T-helper 17 cell (primary cell): ENCODE results near the gene LETM1. TPM values are rescaled to one million over a fixed set of nuclear protein-coding genes. Genes with fewer than 3 reads are reported as not detected.

ENCODE experiments used
- ATAC-seq: fragments of 150-1000 bp; cut with Tn5 transposase; 2 replicates; pipeline ENCODE4 v1.10.0; 2021; ENCODE audit warnings: mild to moderate bottlenecking, moderate library complexity
- DNase-seq, 3 donors: peaks; one replicate each; pipeline versions ENCODE4 v3.0.0 to v3.0.0-alpha.2; 2020 to 2021
- H3K9me3 ChIP-seq: one replicate; pipeline ENCODE4 v1.7.0; 2013; ENCODE audit warnings: low read length, mild to moderate bottlenecking; ENCODE audit not compliant: control insufficient read depth, poor library complexity, severe bottlenecking
- H3K27ac Mint-ChIP-seq: one replicate; pipeline ENCODE4 v1.8.0; 2022; ENCODE audit warnings: mild to moderate bottlenecking, moderate library complexity, mixed read lengths
- H3K27me3 Mint-ChIP-seq: one replicate; pipeline ENCODE4 v1.8.0; 2022; ENCODE audit warnings: mixed read lengths
- H3K36me3 Mint-ChIP-seq: one replicate; pipeline ENCODE4 v1.8.0; 2022; ENCODE audit warnings: low read depth, mixed read lengths
- H3K4me1 Mint-ChIP-seq: one replicate; pipeline ENCODE4 v1.8.0; 2022; ENCODE audit warnings: mild to moderate bottlenecking, mixed read lengths
- H3K4me3 Mint-ChIP-seq: one replicate; pipeline ENCODE4 v1.8.0; 2022; ENCODE audit warnings: mild to moderate bottlenecking, moderate library complexity, mixed read lengths
- total RNA-seq, 4 donors: library from RNA in 2 of 4; stranded (reverse) in 2 of 4; gene quantifications; one replicate each; pipeline ENCODE4 v1.2.3 and lab custom pipeline; 2022 to 2026

The LETM1 gene
- total RNA-seq, 2 donors from 2014 or later, result 34.4 to 41.4 TPM

GRCh38 chr4:1802720-1803522 lies 53.0 kb downstream of the LETM1 start:
- no peak for ATAC-seq
- Mint-ChIP-seq H3K27me3 (peaks cover 4% of the 10 kb centered on the region), H3K27ac (no peak overlapping the region), H3K36me3 (no peaks in the 10 kb centered on the region), H3K4me3 (no peak overlapping the region), H3K4me1 (no peaks in the 10 kb centered on the region)
- DNase-seq, result no peak
- no peaks in the 10 kb centered on the region for H3K9me3 ChIP-seq

GRCh38 chr4:1802151-1802715 lies 53.7 kb downstream of the LETM1 start:
- H3K27me3 Mint-ChIP-seq, result peaks cover 4% of the 10 kb centered on the region
- no peaks in the 10 kb centered on the region for H3K4me1 Mint-ChIP-seq
- no peak for DNase-seq
- H3K27ac Mint-ChIP-seq, result no peak overlapping the region
- H3K4me3 Mint-ChIP-seq, result no peak overlapping the region
- no peaks in the 10 kb centered on the region for H3K9me3 ChIP-seq
- ATAC-seq, result no peak
- no peaks in the 10 kb centered on the region for H3K36me3 Mint-ChIP-seq

DNA sequence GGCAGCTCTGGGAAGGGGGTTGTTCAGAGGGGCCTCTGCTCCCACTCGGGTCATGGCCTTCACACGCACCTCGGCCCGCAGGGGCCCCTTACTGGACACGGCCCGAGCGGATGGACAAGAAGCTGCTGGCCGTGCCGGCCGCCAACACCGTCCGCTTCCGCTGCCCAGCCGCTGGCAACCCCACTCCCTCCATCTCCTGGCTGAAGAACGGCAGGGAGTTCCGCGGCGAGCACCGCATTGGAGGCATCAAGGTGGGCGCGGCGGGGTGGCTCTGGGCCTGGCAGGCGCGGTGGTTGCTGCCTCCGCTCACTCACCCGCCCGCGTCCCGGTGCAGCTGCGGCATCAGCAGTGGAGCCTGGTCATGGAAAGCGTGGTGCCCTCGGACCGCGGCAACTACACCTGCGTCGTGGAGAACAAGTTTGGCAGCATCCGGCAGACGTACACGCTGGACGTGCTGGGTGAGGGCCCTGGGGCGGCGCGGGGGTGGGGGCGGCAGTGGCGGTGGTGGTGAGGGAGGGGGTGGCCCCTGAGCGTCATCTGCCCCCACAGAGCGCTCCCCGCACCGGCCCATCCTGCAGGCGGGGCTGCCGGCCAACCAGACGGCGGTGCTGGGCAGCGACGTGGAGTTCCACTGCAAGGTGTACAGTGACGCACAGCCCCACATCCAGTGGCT lies 54.5 kb downstream of the LETM1 start:
- ATAC-seq (no peak), DNase-seq (no peak)
- no peaks in the 10 kb centered on the region for H3K9me3 ChIP-seq
- peaks cover 8% of the 10 kb centered on the region for H3K27me3 Mint-ChIP-seq
- H3K36me3 Mint-ChIP-seq, result no peaks in the 10 kb centered on the region
- H3K4me3 Mint-ChIP-seq, result no peak overlapping the region
- no peak overlapping the region for H3K27ac Mint-ChIP-seq
- H3K4me1 Mint-ChIP-seq, result no peaks in the 10 kb centered on the region

DNA sequence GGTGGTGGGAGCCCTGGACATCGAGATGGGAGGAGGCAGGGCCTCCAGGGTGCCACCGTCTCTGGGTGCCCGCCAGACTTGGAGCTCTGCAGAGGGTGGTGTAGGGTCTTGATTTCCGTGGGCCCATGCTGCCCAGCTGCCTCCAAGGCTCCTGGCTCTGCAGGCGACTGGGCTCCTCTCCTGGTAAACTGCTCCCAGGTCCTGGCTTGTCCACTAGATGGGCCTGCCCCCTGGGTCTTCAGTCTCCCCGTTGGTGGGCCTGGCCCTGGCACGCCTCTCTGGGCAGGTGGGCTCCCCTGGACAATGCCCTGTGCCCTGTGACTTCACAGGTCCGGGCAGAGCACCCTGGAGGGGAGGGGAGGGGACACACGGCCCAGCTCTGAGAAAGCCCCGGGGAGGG lies 55.2 kb downstream of the LETM1 start:
- H3K27me3 Mint-ChIP-seq, result peaks cover 13% of the 10 kb centered on the region
- no peaks in the 10 kb centered on the region for H3K4me1 Mint-ChIP-seq
- H3K36me3 Mint-ChIP-seq, result no peaks in the 10 kb centered on the region
- H3K4me3 Mint-ChIP-seq, result no peak overlapping the region
- H3K27ac Mint-ChIP-seq, result no peak overlapping the region
- no peak for ATAC-seq
- no peaks in the 10 kb centered on the region for H3K9me3 ChIP-seq
- no peak for DNase-seq

GRCh38 chr4:1799387-1800375 lies 56.3 kb downstream of the LETM1 start:
- no peak for DNase-seq
- Mint-ChIP-seq H3K27me3 (peaks cover 13% of the 10 kb centered on the region), H3K4me3 (no peak overlapping the region), H3K36me3 (no peaks in the 10 kb centered on the region), H3K27ac (no peak overlapping the region), H3K4me1 (no peaks in the 10 kb centered on the region)
- ATAC-seq, result no peak
- no peaks in the 10 kb centered on the region for H3K9me3 ChIP-seq

DNA sequence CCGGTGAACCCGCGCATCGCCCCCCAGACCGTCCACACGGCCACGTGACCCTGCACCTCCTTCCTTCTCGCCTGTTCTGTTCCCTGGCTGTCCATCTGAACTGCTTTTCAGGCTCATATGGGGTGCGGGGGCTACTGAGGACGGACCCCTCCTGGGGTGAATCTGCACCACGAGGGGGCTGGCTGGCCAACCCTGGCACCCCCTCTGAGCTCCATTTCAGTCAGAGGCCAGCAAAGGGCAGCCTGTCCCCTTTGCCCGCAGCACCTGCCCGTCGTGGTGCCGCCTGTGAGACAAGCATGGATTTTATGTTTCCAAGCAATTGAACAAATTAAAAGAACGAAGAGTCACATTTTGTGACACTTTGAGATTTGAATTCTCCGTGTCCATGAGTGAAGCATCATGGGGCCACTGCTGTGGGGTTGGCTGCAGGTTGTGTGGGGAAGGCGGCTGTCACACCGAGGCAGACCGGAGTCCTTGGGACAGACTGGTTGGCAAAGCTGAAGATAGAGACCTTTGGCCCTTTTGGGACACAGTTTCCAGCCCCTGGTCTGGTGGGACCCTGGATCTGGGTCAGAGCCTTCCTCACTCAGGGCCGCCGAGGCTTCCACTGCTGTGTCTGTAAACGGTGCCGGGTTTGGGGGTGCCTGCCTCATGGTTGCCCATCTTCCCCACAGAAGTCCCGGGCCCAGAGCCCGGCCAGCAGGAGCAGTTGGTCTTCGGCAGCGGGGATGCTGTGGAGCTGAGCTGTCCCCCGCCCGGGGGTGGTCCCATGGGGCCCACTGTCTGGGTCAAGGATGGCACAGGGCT lies 57.2 kb downstream of the LETM1 start:
- H3K9me3 ChIP-seq, result no peaks in the 10 kb centered on the region
- Mint-ChIP-seq H3K36me3 (no peaks in the 10 kb centered on the region), H3K27ac (no peak overlapping the region), H3K4me1 (no peaks in the 10 kb centered on the region), H3K27me3 (peaks cover 13% of the 10 kb centered on the region), H3K4me3 (no peak overlapping the region)
- ATAC-seq, result no peak
- no peak for DNase-seq

- H3K4me3 Mint-ChIP-seq, result no peak overlapping the region
- no peaks in the 10 kb centered on the region for H3K36me3 Mint-ChIP-seq
- ATAC-seq, result no peak
These were observed 57.9 kb downstream of the LETM1 start for GRCh38 chr4:1797861-1798579.

DNA sequence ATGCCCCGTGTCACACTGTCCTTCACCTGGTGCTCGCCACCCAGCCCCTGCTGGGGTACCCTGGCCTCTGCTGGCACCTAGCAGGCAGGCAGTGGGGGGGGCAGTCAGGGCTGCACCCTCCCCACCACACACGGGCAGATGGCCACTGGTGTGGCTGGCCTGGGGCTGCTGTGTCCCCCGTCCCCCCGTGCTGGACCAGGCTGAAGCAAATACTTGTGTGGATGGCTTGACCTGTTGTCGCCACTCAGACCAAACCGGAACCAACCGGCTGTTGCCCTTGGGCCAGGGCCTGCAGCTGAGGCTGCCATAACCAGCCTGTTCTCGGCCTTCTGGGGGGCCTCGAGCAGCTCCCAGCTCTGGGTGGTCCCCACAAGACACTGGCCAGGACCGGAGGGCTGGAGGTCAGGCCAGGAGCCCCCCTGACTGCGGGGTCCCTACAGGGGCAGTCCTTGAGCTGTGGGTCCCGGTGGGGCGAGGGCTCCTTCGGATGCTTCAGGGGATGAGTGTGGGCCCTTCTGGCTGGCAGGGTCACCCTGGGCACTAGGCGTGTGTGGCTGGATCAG lies 58.6 kb downstream of the LETM1 start:
- Mint-ChIP-seq H3K4me1 (no peaks in the 10 kb centered on the region), H3K27me3 (peaks cover 13% of the 10 kb centered on the region), H3K4me3 (no peak overlapping the region), H3K36me3 (no peaks in the 10 kb centered on the region), H3K27ac (no peak overlapping the region)
- ATAC-seq (no peak), DNase-seq (no peak)
- no peaks in the 10 kb centered on the region for H3K9me3 ChIP-seq

More at GRCh38 chr4:1797861-1798579, 57.9 kb downstream of the LETM1 start:
- Mint-ChIP-seq H3K4me1 (no peaks in the 10 kb centered on the region), H3K27ac (no peak overlapping the region), H3K27me3 (peaks cover 13% of the 10 kb centered on the region)
- no peak for DNase-seq
- H3K9me3 ChIP-seq, result no peaks in the 10 kb centered on the region

GRCh38 chr4:1796486-1797204 lies 59.3 kb downstream of the LETM1 start:
- Mint-ChIP-seq H3K4me1 (no peaks in the 10 kb centered on the region), H3K36me3 (no peaks in the 10 kb centered on the region), H3K4me3 (peak overlapping the region; percentile 25), H3K27ac (no peak overlapping the region), H3K27me3 (peaks cover 13% of the 10 kb centered on the region)
- DNase-seq (no peak), ATAC-seq (no peak)
- no peaks in the 10 kb centered on the region for H3K9me3 ChIP-seq

- DNase-seq (no peak), ATAC-seq (no peak)
- Mint-ChIP-seq H3K4me3 (peak overlapping the region; percentile 43), H3K36me3 (no peaks in the 10 kb centered on the region), H3K27me3 (peaks cover 13% of the 10 kb centered on the region), H3K4me1 (peaks cover 2% of the 10 kb centered on the region), H3K27ac (no peak overlapping the region)
- H3K9me3 ChIP-seq, result no peaks in the 10 kb centered on the region
These were observed 60.4 kb downstream of the LETM1 start for GRCh38 chr4:1795299-1796195.
